CD4-positive, alpha-beta T cell treated with Interleukin-1 beta for 1 hour (primary cell): ENCODE measurements around the gene UACA.
"Not testable (repeated sequence)": the region's sequence is repeated elsewhere in the genome, so short reads cannot be mapped to it uniquely, and the experiment has no call there.

ENCODE experiments used
- DNase-seq, 2 donors: peaks; one replicate each; pipeline ENCODE4 v3.0.0-alpha.2; 2020 to 2022

Gene UACA, protein sequence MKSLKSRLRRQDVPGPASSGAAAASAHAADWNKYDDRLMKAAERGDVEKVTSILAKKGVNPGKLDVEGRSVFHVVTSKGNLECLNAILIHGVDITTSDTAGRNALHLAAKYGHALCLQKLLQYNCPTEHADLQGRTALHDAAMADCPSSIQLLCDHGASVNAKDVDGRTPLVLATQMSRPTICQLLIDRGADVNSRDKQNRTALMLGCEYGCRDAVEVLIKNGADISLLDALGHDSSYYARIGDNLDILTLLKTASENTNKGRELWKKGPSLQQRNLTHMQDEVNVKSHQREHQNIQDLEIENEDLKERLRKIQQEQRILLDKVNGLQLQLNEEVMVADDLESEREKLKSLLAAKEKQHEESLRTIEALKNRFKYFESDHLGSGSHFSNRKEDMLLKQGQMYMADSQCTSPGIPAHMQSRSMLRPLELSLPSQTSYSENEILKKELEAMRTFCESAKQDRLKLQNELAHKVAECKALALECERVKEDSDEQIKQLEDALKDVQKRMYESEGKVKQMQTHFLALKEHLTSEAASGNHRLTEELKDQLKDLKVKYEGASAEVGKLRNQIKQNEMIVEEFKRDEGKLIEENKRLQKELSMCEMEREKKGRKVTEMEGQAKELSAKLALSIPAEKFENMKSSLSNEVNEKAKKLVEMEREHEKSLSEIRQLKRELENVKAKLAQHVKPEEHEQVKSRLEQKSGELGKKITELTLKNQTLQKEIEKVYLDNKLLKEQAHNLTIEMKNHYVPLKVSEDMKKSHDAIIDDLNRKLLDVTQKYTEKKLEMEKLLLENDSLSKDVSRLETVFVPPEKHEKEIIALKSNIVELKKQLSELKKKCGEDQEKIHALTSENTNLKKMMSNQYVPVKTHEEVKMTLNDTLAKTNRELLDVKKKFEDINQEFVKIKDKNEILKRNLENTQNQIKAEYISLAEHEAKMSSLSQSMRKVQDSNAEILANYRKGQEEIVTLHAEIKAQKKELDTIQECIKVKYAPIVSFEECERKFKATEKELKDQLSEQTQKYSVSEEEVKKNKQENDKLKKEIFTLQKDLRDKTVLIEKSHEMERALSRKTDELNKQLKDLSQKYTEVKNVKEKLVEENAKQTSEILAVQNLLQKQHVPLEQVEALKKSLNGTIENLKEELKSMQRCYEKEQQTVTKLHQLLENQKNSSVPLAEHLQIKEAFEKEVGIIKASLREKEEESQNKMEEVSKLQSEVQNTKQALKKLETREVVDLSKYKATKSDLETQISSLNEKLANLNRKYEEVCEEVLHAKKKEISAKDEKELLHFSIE (N-terminal part only)

DNA sequence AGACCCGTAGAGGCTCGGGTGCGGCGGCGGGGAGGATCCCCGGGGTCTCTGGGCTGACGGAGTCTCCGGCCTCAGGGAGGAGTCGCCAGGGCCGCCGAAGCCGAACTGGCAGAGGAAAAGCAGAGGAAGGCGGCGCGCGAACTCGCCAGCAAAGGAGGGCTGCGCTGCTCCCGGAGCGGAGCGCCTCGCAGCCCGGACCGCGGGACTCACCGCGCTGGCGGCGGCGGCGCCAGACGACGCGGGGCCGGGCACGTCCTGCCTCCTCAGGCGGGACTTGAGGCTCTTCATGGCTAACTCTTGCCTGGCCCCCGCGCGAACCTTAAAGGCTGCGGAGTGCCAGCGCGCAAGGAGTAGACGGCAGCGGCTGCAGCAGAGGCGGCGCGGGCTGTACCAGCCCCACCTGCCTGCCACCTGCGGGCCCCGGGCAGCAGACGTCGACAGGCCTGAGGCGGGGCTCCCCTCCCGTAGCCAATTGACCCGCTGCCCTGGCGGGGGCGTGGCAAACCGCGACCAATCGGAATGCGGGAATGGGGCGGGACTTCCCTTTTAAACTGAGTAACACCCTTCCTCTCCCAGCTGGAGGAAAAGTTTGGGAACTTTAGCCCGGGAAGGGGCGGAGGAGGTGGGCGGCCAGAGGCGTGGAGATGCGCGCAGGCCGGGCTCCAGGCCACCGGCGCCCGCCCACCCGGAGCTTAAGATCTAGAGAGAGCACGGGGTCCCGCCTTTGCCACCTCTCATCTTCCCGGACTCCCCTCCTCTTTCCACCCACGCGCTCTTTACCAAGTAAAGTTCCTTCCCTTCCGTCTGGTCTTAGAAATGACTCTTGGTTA is at the start of gene UACA:
TSS of gene UACA (minus strand) at position 439 of the 830 bp plus-strand sequence. CDS start at position 288, 151 bp downstream.
- peak; percentile 62 to 78 for DNase-seq

GRCh38 chr15:70812827-70813364 is 49.5 kb upstream of the UACA start:
- no peak for DNase-seq

DNA sequence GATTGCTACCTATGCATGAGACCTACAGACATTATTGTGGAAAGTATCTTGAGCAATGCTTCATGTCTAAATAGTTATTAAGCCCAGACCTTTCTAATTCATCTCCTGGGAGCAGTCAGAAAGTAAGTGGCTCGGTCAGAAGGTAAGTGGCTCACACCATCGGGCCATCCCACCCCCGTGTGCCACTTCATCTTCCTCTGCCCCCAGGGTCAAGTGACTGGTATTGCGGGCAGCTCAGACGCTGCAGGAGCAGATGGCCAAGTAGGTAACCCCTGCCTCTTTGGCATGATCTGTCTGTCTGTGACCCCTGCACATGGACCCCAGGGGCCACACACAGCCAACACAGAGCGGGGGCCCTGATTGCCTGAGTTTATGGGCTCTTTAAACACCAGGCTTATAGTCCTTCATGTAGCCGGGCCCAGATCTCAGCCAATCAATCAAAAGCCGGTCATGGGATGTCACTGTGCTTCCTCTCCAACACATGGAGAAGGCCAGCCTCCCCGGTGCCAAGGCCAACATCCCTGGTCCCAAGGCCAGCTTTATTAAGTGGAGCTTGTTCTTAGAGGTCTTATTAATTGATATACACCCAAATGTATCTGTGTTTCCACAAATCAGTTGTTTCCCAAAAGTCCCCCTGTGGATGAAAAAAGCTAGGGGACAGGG is 47.7 kb upstream of the UACA start:
- no peak for DNase-seq

- DNase-seq: peak in 1 of 2 donors; percentile 41
Observed at GRCh38 chr15:70806992-70807712, 43.8 kb upstream of the UACA start.

GRCh38 chr15:70804388-70804787 is 41.0 kb upstream of the UACA start:
- not testable (repeated sequence) for DNase-seq

GRCh38 chr15:70802629-70803028 is 39.3 kb upstream of the UACA start:
- DNase-seq: no peak

- no peak for DNase-seq
Observed at GRCh38 chr15:70801109-70801508, 37.8 kb upstream of the UACA start.

DNA sequence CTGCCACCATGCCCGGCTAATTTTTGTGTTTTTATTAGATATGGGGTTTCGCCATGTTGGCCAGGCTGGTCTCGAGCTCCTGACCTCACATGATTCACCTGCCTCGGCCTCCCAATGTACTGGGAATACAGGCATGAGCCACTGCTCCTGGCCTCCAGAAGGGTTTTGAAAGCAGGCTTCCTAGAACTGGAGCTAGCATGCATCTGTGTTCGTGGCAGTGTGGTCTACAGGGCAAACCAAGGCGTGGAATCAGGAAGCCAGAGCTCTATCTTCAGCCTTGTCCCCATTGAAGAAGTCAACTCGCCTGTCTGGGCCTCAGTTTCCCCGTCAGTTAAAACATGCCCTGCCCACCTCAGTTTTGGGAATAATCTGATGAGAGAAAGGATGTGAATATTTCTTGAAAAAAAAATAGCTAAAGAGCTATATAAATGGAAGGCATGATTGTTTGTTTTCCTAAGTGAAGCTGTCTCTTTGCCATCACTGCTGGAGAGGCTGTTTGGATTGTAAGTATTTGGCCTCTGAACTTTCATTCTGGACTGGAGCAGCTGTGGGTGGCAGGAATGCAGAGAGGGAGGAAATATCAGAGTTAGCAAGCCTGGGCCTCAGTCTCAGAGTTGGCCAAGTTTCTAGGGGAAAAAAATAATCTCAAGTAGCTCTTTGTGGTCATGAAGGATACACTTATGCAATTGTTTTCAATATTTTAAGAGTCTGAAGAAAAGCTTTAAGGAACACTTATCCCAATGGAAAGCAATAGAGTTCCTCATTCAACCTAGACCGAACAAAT is 36.5 kb upstream of the UACA start:
- no peak for DNase-seq

GRCh38 chr15:70797464-70797863 is 34.1 kb upstream of the UACA start:
- DNase-seq: no peak

DNA sequence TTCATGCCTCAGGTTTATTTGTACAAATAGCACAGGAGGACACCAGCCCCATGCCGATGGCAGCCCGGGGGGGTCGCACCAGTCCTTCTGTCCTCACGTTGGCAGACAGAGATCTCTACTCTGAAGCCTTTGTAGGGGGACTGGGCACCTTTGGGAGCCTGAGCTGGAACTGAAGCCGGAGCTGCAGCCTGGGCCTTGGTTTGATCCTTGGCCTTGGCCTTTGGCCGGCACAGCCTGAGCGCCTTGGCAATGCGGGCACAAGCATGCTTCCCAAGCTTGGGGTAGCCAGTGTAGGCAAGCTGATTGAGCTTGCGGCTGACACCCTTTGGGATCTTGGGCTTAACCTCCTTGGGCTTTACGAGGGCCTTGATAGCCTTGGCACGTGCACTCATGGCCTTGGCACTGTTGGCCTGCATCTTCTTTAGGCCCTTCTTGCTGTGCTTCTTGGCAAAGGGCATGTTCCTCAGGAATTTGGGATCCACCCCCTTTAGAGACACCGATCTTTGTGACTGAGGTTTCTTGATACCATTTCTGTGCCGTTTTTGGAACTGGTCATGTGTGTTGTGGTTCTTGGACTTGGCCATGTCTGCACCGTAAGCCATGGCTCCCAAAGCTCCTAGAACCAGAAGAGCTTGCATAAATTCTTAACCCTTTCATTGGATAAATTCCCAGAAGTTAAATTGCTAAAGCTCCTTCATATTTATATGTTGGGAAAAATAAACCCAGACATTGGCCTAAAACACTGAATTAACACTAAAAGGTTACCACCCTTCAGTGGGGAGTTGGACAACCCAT is 33.4 kb upstream of the UACA start:
- no peak for DNase-seq

DNA sequence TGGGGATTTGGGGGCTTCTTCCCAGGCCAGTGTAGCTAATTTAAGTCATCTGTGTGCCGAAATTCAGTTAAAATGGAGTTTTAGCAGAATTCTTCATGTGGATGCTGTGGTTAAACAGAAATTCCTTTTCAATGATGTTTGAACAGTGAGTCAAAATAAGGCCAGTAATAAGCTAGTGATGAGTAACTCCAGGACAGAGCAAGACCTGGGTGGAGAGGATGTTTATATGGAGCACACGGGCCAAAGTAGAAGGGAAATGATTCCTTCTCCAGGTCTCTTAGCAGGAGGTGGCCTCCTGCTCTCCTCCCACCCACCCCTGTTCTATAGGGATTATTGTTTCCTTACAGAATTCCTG is 31.9 kb upstream of the UACA start:
- no peak for DNase-seq

GRCh38 chr15:70794596-70795310 is 31.4 kb upstream of the UACA start:
- DNase-seq: no peak

DNA sequence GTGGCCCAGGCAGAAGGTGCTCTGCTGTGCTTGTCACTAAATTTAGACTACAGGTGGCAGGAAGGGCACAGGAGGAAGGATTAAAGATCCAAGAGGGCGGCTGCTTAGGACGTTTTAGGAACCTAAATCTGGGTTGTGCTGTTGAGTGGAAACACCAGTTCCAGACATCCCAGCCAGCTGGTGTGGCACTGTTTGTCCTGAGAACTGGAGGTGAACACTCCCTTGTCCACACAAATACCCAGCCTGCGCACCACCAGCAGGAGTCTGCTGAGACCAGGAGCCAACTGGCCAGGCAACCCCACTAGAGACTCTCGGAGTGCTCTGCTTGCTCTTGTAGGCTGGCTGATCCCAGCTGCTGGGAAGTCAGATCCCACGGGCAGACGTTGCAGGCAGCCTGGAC is 30.3 kb upstream of the UACA start:
- DNase-seq: no peak

- DNase-seq: no peak
Observed at GRCh38 chr15:70792171-70792573, 28.8 kb upstream of the UACA start.

- no peak for DNase-seq
Observed at GRCh38 chr15:70791259-70791658, 27.9 kb upstream of the UACA start.

DNA sequence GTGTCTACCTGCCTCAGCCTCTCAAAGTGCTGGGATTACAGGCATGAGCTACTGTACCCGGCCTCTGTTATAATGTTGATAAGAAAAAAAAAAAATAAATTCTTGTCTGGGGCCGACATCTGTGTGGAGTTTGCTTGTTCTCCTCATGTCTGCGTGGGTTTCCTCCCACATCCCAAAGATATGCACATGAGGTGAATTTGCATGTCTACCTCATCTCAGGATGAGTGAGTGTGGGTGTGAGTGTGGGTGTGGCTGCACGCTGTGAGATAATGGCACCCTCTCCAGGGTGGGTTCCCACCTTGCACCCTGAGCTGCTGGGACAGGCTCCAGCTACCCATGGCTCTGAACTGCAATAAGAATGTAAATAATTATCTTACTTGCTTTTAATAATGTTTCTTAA is 25.9 kb upstream of the UACA start:
- no peak for DNase-seq

DNA sequence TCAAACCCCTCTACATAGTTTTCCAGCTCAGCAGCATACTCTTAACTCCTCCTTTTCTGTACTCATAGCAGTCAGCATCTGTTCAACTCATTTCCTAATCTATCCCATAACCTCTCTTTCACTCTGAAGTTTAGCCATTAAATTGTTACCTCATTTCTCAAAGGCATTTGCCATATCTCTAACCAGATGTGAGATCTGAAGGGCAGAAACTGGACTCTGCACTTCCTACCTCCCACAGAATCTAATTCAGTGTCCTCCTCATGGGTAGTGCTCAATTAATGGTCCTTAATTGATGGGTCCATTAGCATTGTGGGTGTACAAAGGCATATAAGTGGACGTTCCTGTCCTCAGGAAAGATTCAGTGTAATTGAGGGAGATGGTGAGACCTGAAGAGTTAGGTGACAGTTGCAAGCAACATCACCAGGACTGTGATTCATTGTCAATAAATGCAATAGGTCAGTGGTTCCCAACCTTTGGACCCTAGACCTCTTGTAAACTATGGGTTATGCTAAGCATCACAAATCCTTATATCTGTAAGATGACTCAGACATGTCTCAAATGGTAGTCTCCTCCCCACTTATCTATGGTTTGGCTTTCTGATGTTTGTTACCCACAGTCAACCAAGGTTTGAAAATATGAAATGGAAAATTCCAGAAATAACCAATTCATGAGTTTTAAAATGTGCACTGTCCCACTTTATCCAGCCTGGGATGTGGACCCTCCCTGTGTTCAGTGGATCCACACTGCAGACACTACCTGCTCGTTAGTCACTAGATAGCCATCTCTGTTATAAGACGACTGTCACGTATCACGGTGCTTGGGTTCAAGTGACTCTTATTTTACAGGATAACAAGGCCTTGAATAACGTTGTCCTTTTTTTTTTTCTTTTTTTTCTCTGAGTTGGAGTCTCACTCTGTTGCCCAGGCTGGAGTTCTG is 25.0 kb upstream of the UACA start:
- DNase-seq: no peak
